GM21737 (cell line): ENCODE results near the gene M1AP.

ENCODE experiments used
- ATAC-seq: cut with Tn5 transposase; IDR thresholded peaks from one replicate; pipeline ENCODE4 v1.9.1; 2021; ENCODE audit warnings: mild to moderate bottlenecking, moderate library complexity; ENCODE audit not compliant: unreplicated experiment

Gene M1AP

DNA sequence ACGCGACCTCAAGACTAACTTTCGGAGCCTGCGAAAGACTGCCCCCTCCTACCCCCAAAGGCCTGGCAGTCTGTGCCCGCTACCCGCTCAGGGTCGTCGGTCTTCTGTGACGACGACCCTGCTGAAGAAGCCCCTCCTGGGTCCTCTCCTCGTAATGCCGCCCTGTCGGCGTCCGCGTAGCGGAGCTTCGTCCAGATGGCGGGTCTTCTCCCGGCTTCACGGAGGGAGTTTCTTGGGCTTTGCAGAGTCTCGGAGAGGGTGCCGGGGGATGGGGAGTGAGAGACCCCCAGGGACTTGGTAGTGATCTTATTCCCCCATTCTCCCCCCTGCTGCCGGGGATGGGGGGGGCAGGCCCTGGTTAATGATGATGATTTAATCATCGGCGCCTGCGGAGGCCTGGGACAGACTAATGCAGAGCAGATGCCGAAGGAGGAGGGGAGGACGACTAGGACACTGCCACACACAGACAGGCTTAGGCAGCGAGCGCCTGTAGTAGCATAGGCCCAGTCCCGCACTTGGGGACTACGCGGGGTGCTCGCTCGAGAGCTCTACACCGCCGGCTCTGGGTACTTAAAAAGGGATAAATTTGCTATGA is 140.1 kb downstream of the M1AP start:
- ATAC-seq = peak; percentile 5
